Psoas muscle (tissue), 8 donors: Measurements from ENCODE around the gene OR5A2. TPM values are rescaled to one million over a fixed set of nuclear protein-coding genes. Genes with fewer than 3 reads are reported as not detected.

Experiments used
- ATAC-seq, 4 donors: fragments of 200-7000 bp; cut with Tn5 transposase; one replicate each; pipeline ENCODE4 v1.9.1; 2020; ENCODE audit warnings: moderate library complexity in 3 of 4, mild to moderate bottlenecking in 2 of 4
- DNase-seq, 2 donors: peaks; one replicate each; pipeline ENCODE4 v3.0.0-alpha.2; 2020
- H3K27ac ChIP-seq: fragments of 200-600 bp; one replicate; pipeline ENCODE4 v1.8.0; 2022
- H3K27me3 ChIP-seq, 3 donors: fragments of 200-600 bp in 1 of 3; one replicate each; pipeline versions ENCODE4 v1.6.1 to v1.8.0; 2013 to 2022; ENCODE audit warnings: low read length in 2 of 3, mild to moderate bottlenecking in 2 of 3, moderate library complexity in 1 of 3; ENCODE audit not compliant: insufficient read depth in 3 of 3
- H3K36me3 ChIP-seq, 2 donors: fragments of 200-600 bp in 1 of 2; one replicate each; pipeline versions ENCODE4 v1.6.1 to v1.8.0; 2013 to 2022; ENCODE audit warnings: low read depth in 1 of 2, mild to moderate bottlenecking in 1 of 2, moderate library complexity in 1 of 2; ENCODE audit not compliant: insufficient read depth in 1 of 2
- H3K4me1 ChIP-seq: fragments of 200-600 bp; one replicate; pipeline ENCODE4 v1.8.0; 2022
- H3K4me3 ChIP-seq: fragments of 200-600 bp; one replicate; pipeline ENCODE4 v1.8.0; 2022; ENCODE audit warnings: mild to moderate bottlenecking
- H3K9me3 ChIP-seq: fragments of 200-600 bp; one replicate; pipeline ENCODE4 v1.8.0; 2022
- WGBS, 3 donors: extraction: QIAGEN DNeasy Blood & Tissue Kit; methylation state at CpG; one replicate each; pipeline versions ENCODE4 v1.1.6 to v1.1.7; 2013; 5-methylcytosine and 5-hydroxymethylcytosine counted together
- intact Hi-C, 2 donors: fragments of 100-400 bp; cut with DNase I; formaldehyde crosslinking; loops; one replicate each; pipeline versions ENCODE4 v1.11.0 to v1.14.2; 2022
- long read RNA-seq, 2 donors: library from polyadenylated mRNA; unstranded; transcript quantifications; one replicate each; pipeline ENCODE4 v2.0.0, GENCODE V29; 2021
- polyA plus RNA-seq, 3 donors: library from polyadenylated mRNA; stranded (reverse); fragments of 200-250 nt; gene quantifications; one replicate each; pipeline ENCODE4 v1.2.3, GENCODE V29; 2013
- total RNA-seq, 4 donors: library from RNA; stranded (reverse); fragmentation: NEBNext Ultra II Directional in 2 of 4; extraction: Animal tissue kit (Norgen Biotek cat#: 25700) in 2 of 4; gene quantifications; one replicate each; pipeline versions ENCODE4 v1.2.1 to v1.2.4, GENCODE V29; 2021 to 2023
- TF ChIP-seq, protein P1 (sequence below): fragments of 200-600 bp; IDR thresholded peaks from one replicate; pipeline ENCODE4 v1.8.0; 2022; ENCODE audit warnings: antibody characterized with exemption
- donor health status: healthy with polysubstance abuse.
- donor health status: DM: no; HTN: no; CAD: no; lungs with moderate emphysema.
- donor health status: Bipolar disorder and iron deficiency.
- donor health status: healthy.
- donor health status: DM: yes; HTN: yes; CAD: no.
- donor health status: DM: no; HTN: no; CAD: no.
- donor health status: DM: no; HTN: no; CAD: no.
- donor health status: DM: yes; HTN: yes; CAD: no.

The OR5A2 gene, protein sequence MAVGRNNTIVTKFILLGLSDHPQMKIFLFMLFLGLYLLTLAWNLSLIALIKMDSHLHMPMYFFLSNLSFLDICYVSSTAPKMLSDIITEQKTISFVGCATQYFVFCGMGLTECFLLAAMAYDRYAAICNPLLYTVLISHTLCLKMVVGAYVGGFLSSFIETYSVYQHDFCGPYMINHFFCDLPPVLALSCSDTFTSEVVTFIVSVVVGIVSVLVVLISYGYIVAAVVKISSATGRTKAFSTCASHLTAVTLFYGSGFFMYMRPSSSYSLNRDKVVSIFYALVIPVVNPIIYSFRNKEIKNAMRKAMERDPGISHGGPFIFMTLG
- total RNA-seq: not detected
- not detected for polyA plus RNA-seq
- long read RNA-seq, donor 1: 0 reads
- long read RNA-seq, donor 2: 0 reads

DNA sequence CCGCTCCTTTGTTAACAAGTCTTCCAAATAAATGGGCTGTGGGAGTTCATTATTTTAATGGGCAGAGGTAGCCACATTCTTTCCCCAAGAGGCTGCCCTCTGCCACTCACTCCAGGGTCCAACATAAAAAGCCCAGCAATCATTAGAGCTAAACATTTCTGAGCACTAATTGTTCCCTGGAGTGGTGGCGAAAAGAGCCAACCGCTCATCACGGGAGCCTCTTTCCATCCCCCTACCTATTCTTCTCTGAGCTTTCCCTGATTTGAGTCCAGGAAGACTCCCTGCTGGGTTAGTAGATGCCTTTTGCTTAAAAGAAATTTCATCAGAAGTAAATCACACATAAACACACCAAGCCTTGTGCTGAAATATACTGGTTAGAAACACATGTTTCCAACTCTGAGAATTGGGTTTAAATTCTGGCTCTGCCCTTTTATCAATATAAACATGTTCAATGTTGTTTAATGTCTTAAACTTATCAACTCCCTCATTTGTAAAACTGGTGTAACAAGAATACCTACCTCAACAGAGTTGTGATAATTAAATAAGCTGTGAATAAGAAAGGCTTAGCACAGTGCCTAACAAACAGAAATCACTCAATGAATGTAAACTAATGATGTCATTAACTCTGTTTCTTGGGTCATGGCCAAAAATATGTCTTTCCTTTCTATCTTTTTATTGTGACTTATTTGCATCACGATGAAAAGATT, at the start of gene OR5A2:
TSS of gene OR5A2 (minus strand) at position 53 of the 707 bp plus-strand sequence. CDS start 3,460 bp downstream, outside the sequence.
- Histone ChIP-seq H3K27me3 (no peaks in the 10 kb centered on the region), H3K27ac (no peak within 1 kb of the TSS), H3K4me1 (no peaks in the 10 kb centered on the region), H3K9me3 (no peaks in the 10 kb centered on the region), H3K36me3 (no peaks in the 10 kb centered on the region), H3K4me3 (no peak within 1 kb of the TSS)
- ATAC-seq (no peak), DNase-seq (no peak)
- 53 to 62% (median 58%) methylated on average over 5 of the region's 5 CpGs for WGBS, 3 donors
- TF ChIP-seq, protein P1, sequence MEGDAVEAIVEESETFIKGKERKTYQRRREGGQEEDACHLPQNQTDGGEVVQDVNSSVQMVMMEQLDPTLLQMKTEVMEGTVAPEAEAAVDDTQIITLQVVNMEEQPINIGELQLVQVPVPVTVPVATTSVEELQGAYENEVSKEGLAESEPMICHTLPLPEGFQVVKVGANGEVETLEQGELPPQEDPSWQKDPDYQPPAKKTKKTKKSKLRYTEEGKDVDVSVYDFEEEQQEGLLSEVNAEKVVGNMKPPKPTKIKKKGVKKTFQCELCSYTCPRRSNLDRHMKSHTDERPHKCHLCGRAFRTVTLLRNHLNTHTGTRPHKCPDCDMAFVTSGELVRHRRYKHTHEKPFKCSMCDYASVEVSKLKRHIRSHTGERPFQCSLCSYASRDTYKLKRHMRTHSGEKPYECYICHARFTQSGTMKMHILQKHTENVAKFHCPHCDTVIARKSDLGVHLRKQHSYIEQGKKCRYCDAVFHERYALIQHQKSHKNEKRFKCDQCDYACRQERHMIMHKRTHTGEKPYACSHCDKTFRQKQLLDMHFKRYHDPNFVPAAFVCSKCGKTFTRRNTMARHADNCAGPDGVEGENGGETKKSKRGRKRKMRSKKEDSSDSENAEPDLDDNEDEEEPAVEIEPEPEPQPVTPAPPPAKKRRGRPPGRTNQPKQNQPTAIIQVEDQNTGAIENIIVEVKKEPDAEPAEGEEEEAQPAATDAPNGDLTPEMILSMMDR: no peak
- intact Hi-C loops: loop anchor here in 1 of 2 donors (10.0 kb wide), 1 partner anchor 252 kb away; the partner anchor contains the start of gene DTX4

DNA sequence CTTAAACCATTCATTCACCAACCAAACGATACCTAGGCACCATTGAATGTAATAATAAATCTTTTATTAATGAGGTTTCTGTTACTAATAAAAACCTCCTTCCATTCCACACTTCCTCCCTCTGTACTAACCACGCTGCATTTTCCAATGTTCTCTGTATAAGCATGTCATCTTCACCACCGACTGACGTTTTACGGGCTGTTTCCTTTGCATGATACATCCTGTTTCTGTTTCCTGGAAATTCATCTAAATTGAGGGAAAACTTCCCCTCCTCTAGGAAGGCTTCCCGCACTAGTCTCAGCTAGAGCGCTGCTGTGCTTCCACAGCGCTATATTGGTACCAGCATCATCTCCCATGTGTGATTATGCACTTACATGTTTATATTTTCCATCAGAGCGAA, 49.0 kb upstream of the OR5A2 start:
- no peaks in the 10 kb centered on the region for H3K36me3 ChIP-seq
- no peaks in the 10 kb centered on the region for H3K9me3 ChIP-seq
- no peak for ATAC-seq
- peaks cover 0 to 2% (median 0%) of the 10 kb centered on the region in 3 donors for H3K27me3 ChIP-seq
- H3K27ac ChIP-seq: no peak overlapping the region
- no peak for DNase-seq
- 58 to 63% (median 61%) methylated on average over 9 of the region's 9 CpGs for WGBS, 3 donors
- no peaks in the 10 kb centered on the region for H3K4me1 ChIP-seq
- intact Hi-C loops: no loop called here
- TF ChIP-seq, protein P1: no peak
- H3K4me3 ChIP-seq: no peak overlapping the region

DNA sequence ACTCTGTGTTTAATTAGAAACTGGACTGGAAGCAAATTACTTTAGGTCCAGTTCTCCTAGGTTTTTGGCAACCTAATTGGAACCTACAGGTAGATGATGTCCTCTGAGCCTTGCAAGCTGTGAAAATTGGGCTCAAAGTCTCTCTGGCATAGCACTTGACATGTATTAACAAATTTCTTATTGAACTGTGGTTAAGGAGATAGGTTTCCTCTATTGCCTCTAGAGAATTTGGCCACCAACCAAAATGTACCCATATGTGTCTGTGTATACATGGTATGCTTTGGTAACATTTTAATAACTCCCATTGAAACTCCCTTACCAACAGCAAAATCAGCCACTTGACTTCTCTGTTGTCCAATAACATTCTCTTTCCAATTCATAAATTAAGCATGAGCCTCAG, 46.8 kb upstream of the OR5A2 start, which contains the start of gene OR4D10:
TSS of gene OR4D10 (plus strand) at position 301 of the 400 bp plus-strand sequence. CDS start 4,115 bp downstream, outside the sequence.
- TF ChIP-seq, protein P1: no peak
- intact Hi-C loops: no loop called here
- no peaks in the 10 kb centered on the region for H3K4me1 ChIP-seq
- DNase-seq (no peak), ATAC-seq (no peak)
- peaks cover 0 to 2% (median 0%) of the 10 kb centered on the region in 3 donors for H3K27me3 ChIP-seq
- no peak within 1 kb of the TSS for H3K27ac ChIP-seq
- H3K36me3 ChIP-seq: no peaks in the 10 kb centered on the region
- no peak within 1 kb of the TSS for H3K4me3 ChIP-seq
- H3K9me3 ChIP-seq: no peaks in the 10 kb centered on the region

DNA sequence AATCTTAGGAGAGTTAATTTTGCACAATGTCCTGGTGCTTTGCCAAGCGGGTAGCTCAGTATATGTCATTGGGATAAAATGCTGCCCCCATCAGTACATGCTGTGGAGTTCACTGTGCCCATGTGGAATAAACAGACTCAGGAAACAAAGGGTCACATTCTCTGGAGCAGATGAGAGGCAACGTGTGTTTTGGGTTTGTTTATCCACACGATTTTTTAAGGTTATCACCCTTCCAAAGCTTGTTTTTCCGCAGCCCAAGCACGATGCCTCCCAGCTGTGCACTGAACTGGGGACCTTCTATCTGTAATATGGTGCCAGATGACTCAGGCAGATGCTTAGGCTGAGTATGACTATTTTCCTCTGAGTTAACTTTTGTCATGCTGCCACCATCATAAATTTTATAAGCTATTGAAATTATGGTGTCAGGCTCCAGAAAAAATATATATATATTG, 37.0 kb upstream of the OR5A2 start:
- 12 to 29% (median 15%) methylated on average over 5 of the region's 5 CpGs for WGBS, 3 donors

More for the DNA sequence above, 37.0 kb upstream of the OR5A2 start:
- H3K4me1 ChIP-seq: no peaks in the 10 kb centered on the region
- H3K27ac ChIP-seq: no peak overlapping the region
- intact Hi-C loops: no loop called here
- no peak overlapping the region for H3K4me3 ChIP-seq
- H3K9me3 ChIP-seq: no peaks in the 10 kb centered on the region
- DNase-seq (no peak), ATAC-seq (no peak)
- H3K36me3 ChIP-seq: no peaks in the 10 kb centered on the region
- TF ChIP-seq, protein P1: no peak
- no peaks in the 10 kb centered on the region for H3K27me3 ChIP-seq
